Measurements from ENCODE around the gene C6orf132. TPM values are rescaled to one million over a fixed set of nuclear protein-coding genes. Genes with fewer than 3 reads are reported as not detected.

C6orf132 gene
- total and polyA plus RNA-seq, 10 of the 15 experiments (the other 5 are each of a cell fraction or from before 2014, with no cell fraction given): 0.04 to 0.05 TPM; not detected in 8

DNA sequence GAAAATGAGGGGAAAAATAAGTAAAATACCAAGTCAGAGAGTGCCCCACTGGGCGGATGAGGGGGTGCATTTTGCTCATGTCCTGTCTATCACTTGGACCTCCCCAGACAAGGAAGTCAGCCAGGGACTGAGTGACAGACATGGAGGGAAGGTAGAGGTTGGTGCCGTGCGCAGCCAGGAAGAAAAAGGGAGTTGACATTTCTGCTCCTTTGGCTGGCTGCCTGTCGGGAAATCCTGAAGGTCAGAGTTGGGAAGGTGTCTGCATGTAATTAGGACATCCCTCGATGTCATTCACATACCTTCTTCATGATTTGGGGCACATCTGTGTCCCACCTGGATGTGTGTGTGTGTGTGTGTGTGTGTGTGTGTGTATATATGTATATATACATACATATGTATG is 39.7 kb upstream of the C6orf132 start:
- ChIA-PET CTCF (no interaction called here), POLR2A (interaction anchor here (0.6 to 0.7 kb wide), 2 partner anchors 309 to 1530 kb away, joined by 3 to 7 read pairs; no protein-coding TSS in a partner anchor), RAD21 (ENCODE audit: unreplicated experiment) (interaction anchor here (0.7 kb wide), 1 partner anchor 658 kb away, joined by 4 read pairs; no protein-coding TSS in a partner anchor), SMC1A (ENCODE audit: uncharacterized antibody, unreplicated experiment) (interaction anchor here (1.0 kb wide), 1 partner anchor 22 kb away, joined by 6 read pairs; no protein-coding TSS in a partner anchor)
- H3K27ac ChIP-seq (ENCODE audit: control insufficient read depth, insufficient read depth): no peak overlapping the region
- H3K27me3 ChIP-seq (replicated peaks in 1 of 2; ENCODE audit: control insufficient read depth in 2 of 2, insufficient read depth in 2 of 2, low read length in 1 of 2): no peaks in the 10 kb centered on the region; a peak in 1 of 4 replicates
- no peak overlapping the region for H3K4me3 ChIP-seq
- no peak overlapping the region for H3K4me2 ChIP-seq (ENCODE audit: control insufficient read depth, insufficient read depth)
- FAIRE-seq (no peak), ATAC-seq (no peak), DNase-seq (ENCODE audit: low read depth, low spot score) (no peak)
- H3K9ac ChIP-seq (ENCODE audit: control insufficient read depth, insufficient read depth, low read length): no peak overlapping the region
- H3K9me3 ChIP-seq (replicated peaks; ENCODE audit: control insufficient read depth, insufficient read depth, low read length): no peaks in the 10 kb centered on the region
- BruUV-seq (replicated peaks): no TSS peak
- intact Hi-C loops (cut with micrococcal nuclease; ENCODE audit: unreplicated experiment): no loop called here
- TF ChIP-seq TARDBP (IDR thresholded peaks at IDR 0.05; ENCODE audit: borderline replicate concordance): no peak
- no peak for TF ChIP-seq NR2C1 (IDR thresholded peaks at IDR 0.05)
- TF ChIP-seq ZNF274 (IDR thresholded peaks at IDR 0.05; ENCODE audit: insufficient read depth, insufficient read length): no peak
- no peak for TF ChIP-seq SREBF1 (IDR thresholded peaks at IDR 0.05; ENCODE audit: low read length)
- TF ChIP-seq ZBED1 (IDR thresholded peaks at IDR 0.05; ENCODE audit: borderline replicate concordance): no peak
- TF ChIP-seq, protein P1, sequence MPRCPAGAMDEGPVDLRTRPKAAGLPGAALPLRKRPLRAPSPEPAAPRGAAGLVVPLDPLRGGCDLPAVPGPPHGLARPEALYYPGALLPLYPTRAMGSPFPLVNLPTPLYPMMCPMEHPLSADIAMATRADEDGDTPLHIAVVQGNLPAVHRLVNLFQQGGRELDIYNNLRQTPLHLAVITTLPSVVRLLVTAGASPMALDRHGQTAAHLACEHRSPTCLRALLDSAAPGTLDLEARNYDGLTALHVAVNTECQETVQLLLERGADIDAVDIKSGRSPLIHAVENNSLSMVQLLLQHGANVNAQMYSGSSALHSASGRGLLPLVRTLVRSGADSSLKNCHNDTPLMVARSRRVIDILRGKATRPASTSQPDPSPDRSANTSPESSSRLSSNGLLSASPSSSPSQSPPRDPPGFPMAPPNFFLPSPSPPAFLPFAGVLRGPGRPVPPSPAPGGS (IDR thresholded peaks at IDR 0.05; ENCODE audit: borderline replicate concordance, insufficient read depth, low read depth, low read length, poor library complexity, severe bottlenecking): no peak
- no peak for TF ChIP-seq MTA2 (IDR thresholded peaks at IDR 0.05; ENCODE audit: low read depth)
- TF ChIP-seq CBFB (IDR thresholded peaks at IDR 0.05; ENCODE audit: low read depth): no peak
- TF ChIP-seq MXI1 (IDR thresholded peaks at IDR 0.05; ENCODE audit: low read depth, low read length): no peak
- no peak for TF ChIP-seq KDM1A (IDR thresholded peaks at IDR 0.05; ENCODE audit: borderline replicate concordance)
- TF ChIP-seq, protein P2, sequence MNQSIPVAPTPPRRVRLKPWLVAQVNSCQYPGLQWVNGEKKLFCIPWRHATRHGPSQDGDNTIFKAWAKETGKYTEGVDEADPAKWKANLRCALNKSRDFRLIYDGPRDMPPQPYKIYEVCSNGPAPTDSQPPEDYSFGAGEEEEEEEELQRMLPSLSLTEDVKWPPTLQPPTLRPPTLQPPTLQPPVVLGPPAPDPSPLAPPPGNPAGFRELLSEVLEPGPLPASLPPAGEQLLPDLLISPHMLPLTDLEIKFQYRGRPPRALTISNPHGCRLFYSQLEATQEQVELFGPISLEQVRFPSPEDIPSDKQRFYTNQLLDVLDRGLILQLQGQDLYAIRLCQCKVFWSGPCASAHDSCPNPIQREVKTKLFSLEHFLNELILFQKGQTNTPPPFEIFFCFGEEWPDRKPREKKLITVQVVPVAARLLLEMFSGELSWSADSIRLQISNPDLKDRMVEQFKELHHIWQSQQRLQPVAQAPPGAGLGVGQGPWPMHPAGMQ (IDR thresholded peaks at IDR 0.05; ENCODE audit: borderline replicate concordance): no peak
- no peak for TF ChIP-seq FOXM1 (IDR thresholded peaks at IDR 0.05; ENCODE audit: low read depth, low read length)
- no peak for TF ChIP-seq RUNX3 (IDR thresholded peaks at IDR 0.05; ENCODE audit: low read length)
- TF ChIP-seq, protein P3, sequence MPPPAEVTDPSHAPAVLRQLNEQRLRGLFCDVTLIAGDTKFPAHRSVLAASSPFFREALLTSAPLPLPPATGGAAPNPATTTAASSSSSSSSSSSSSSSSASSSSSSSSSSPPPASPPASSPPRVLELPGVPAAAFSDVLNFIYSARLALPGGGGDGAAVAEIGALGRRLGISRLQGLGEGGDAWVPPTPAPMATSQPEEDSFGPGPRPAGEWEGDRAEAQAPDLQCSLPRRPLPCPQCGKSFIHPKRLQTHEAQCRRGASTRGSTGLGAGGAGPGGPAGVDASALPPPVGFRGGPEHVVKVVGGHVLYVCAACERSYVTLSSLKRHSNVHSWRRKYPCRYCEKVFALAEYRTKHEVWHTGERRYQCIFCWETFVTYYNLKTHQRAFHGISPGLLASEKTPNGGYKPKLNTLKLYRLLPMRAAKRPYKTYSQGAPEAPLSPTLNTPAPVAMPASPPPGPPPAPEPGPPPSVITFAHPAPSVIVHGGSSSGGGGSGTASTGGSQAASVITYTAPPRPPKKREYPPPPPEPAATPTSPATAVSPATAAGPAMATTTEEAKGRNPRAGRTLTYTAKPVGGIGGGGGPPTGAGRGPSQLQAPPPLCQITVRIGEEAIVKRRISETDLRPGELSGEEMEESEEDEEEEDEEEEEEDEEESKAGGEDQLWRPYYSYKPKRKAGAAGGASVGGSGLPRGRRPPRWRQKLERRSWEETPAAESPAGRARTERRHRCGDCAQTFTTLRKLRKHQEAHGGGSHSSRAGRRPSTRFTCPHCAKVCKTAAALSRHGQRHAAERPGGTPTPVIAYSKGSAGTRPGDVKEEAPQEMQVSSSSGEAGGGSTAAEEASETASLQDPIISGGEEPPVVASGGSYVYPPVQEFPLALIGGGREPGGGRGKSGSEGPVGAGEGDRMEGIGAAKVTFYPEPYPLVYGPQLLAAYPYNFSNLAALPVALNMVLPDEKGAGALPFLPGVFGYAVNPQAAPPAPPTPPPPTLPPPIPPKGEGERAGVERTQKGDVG (CRISPR knock-in tag; IDR thresholded peaks at IDR 0.05): no peak
- H3K4me1 ChIP-seq (ENCODE audit: control insufficient read depth, insufficient read depth, low read length): no peaks in the 10 kb centered on the region
- no peak overlapping the region for H2AFZ ChIP-seq (ENCODE audit: control insufficient read depth, low read depth, low read length)
- H4K20me1 ChIP-seq (ENCODE audit: control insufficient read depth, insufficient read depth): no peaks in the 10 kb centered on the region
- in situ Hi-C loops (cut with MboI): no loop called here
- H3K79me2 ChIP-seq (ENCODE audit: control insufficient read depth, insufficient read depth, low read length): no peaks in the 10 kb centered on the region
- 79% methylated on average over 5 of the region's 5 CpGs for WGBS (ENCODE audit: insufficient coverage, insufficient replicate concordance, low lambda C conversion rate, missing lambda C conversion rate)
- no peaks in the 10 kb centered on the region for H3K36me3 ChIP-seq (ENCODE audit: control insufficient read depth in 2 of 2, insufficient read depth in 2 of 2, low read length in 1 of 2)

Data from GM12878 (cell line).